H9 (cell line): ENCODE data around the gene MYCN. TPM values are rescaled to one million over a fixed set of nuclear protein-coding genes. Genes with fewer than 3 reads are reported as not detected.

ENCODE experiments used
- DNase-seq: peaks from one replicate; pipeline ENCODE4 v3.0.0-alpha.2; 2017
- H2AFZ ChIP-seq: one replicate; pipeline ENCODE4 v1.6.1; 2013; ENCODE audit warnings: mild to moderate bottlenecking, low read length, control low read depth, moderate library complexity
- H2AK5ac ChIP-seq: 2 replicates; pipeline ENCODE4 v1.6.1; 2013; ENCODE audit warnings: low read length, control low read depth, mixed read lengths; ENCODE audit not compliant: insufficient read length
- H2BK120ac ChIP-seq: one replicate; pipeline ENCODE4 v1.6.1; 2013; ENCODE audit warnings: low read depth, mild to moderate bottlenecking, low read length, control low read depth, inconsistent platforms; ENCODE audit not compliant: poor library complexity, severe bottlenecking
- H2BK12ac ChIP-seq: 2 replicates; pipeline ENCODE4 v1.6.1; 2013; ENCODE audit warnings: low read length, control low read depth, mixed read lengths, low read depth; ENCODE audit not compliant: insufficient read length
- H2BK15ac ChIP-seq: 2 replicates; pipeline ENCODE4 v1.6.1; 2013; ENCODE audit warnings: low read depth, low read length, control low read depth
- H2BK20ac ChIP-seq: one replicate; pipeline ENCODE4 v1.6.1; 2013; ENCODE audit warnings: low read depth, mild to moderate bottlenecking, low read length, control low read depth, inconsistent platforms; ENCODE audit not compliant: poor library complexity, severe bottlenecking
- H2BK5ac ChIP-seq: 2 replicates; pipeline ENCODE4 v1.6.1; 2013; ENCODE audit warnings: low read length, control low read depth, mixed read lengths; ENCODE audit not compliant: insufficient read length
- H3K14ac ChIP-seq: 2 replicates; pipeline ENCODE4 v1.6.1; 2013; ENCODE audit warnings: low read length, control low read depth; ENCODE audit not compliant: insufficient read depth
- H3K18ac ChIP-seq: 2 replicates; pipeline ENCODE4 v1.6.1; 2013; ENCODE audit warnings: low read depth, mild to moderate bottlenecking, mixed read lengths, low read length, control low read depth; ENCODE audit not compliant: insufficient read length
- H3K23ac ChIP-seq: 2 replicates; pipeline ENCODE4 v1.6.1; 2013; ENCODE audit warnings: low read length, control low read depth, mixed read lengths, low read depth; ENCODE audit not compliant: insufficient read length
- H3K23me2 ChIP-seq: 2 replicates; pipeline ENCODE4 v1.6.1; 2013; ENCODE audit warnings: low read depth, mild to moderate bottlenecking, mixed read lengths, low read length, control low read depth; ENCODE audit not compliant: insufficient read length, poor library complexity, severe bottlenecking
- H3K27ac ChIP-seq: 2 replicates; pipeline ENCODE4 v1.5.1; 2013; ENCODE audit warnings: low read length, control low read depth, mixed read lengths, low read depth; ENCODE audit not compliant: insufficient read length
- H3K27me3 ChIP-seq: 2 replicates; pipeline ENCODE4 v1.6.1; 2013; ENCODE audit warnings: low read length, control low read depth, inconsistent platforms; ENCODE audit not compliant: insufficient read depth
- H3K4ac ChIP-seq: 2 replicates; pipeline ENCODE4 v1.6.1; 2013; ENCODE audit warnings: low read depth, mild to moderate bottlenecking, control low read depth, inconsistent platforms, low read length, moderate library complexity
- H3K4me1 ChIP-seq: 2 replicates; pipeline ENCODE4 v1.6.1; 2013; ENCODE audit warnings: low read length, control low read depth, inconsistent platforms; ENCODE audit not compliant: insufficient read depth
- H3K4me2 ChIP-seq: 2 replicates; pipeline ENCODE4 v1.6.1; 2013; ENCODE audit warnings: low read length, control low read depth, mixed read lengths; ENCODE audit not compliant: insufficient read length, insufficient read depth
- H3K56ac ChIP-seq: 2 replicates; pipeline ENCODE4 v1.6.1; 2013; ENCODE audit warnings: low read depth, mild to moderate bottlenecking, mixed read lengths, low read length, control low read depth; ENCODE audit not compliant: insufficient read length
- H3K79me1 ChIP-seq: 2 replicates; pipeline ENCODE4 v1.6.1; 2013; ENCODE audit warnings: low read depth, mild to moderate bottlenecking, moderate library complexity, low read length, control low read depth, inconsistent platforms; ENCODE audit not compliant: insufficient read depth, poor library complexity, severe bottlenecking
- H3K79me2 ChIP-seq: 2 replicates; pipeline ENCODE4 v1.6.1; 2013; ENCODE audit warnings: low read length, control low read depth, inconsistent platforms; ENCODE audit not compliant: insufficient read depth
- H3K9ac ChIP-seq: 2 replicates; pipeline ENCODE4 v1.6.1; 2013; ENCODE audit warnings: low read length, control low read depth, mixed read lengths; ENCODE audit not compliant: insufficient read length; ENCODE audit errors: extremely low read depth
- H3K9me3 ChIP-seq: one replicate; pipeline ENCODE4 v1.6.1; 2013; ENCODE audit warnings: low read depth, low read length, inconsistent platforms; ENCODE audit not compliant: control insufficient read depth
- H3T11ph ChIP-seq: one replicate; pipeline ENCODE4 v1.6.1; 2013; ENCODE audit warnings: mild to moderate bottlenecking, low read length, control low read depth, inconsistent platforms
- H4K20me1 ChIP-seq: one replicate; pipeline ENCODE4 v1.6.1; 2013; ENCODE audit not compliant: control insufficient read depth, insufficient read length, insufficient read depth
- H4K5ac ChIP-seq: 2 replicates; pipeline ENCODE4 v1.6.1; 2013; ENCODE audit warnings: low read depth, mild to moderate bottlenecking, mixed read lengths, low read length, control low read depth; ENCODE audit not compliant: insufficient read length
- H4K8ac ChIP-seq: replicated peaks from 2 replicates; pipeline ENCODE4 v1.6.1; 2013; ENCODE audit warnings: low read length, control low read depth, mixed read lengths, low read depth; ENCODE audit not compliant: insufficient read length
- H4K91ac ChIP-seq: 2 replicates; pipeline ENCODE4 v1.6.1; 2013; ENCODE audit warnings: low read depth, mild to moderate bottlenecking, moderate library complexity, mixed read lengths, low read length, control low read depth; ENCODE audit not compliant: insufficient read length
- H3K27ac Mint-ChIP-seq, 3 experiments: 2 replicates in 2 of 3; 3 replicates in 1 of 3; pipeline ENCODE4 v1.8.0; 2020 to 2021; ENCODE audit warnings: mixed read lengths in 3 of 3, mild to moderate bottlenecking in 1 of 3, moderate library complexity in 1 of 3
- H3K27me3 Mint-ChIP-seq: 2 replicates; pipeline ENCODE4 v1.8.0; 2021; ENCODE audit warnings: low read depth, mild to moderate bottlenecking, moderate library complexity, mixed read lengths
- H3K36me3 Mint-ChIP-seq, 3 experiments: 2 replicates in 2 of 3; 3 replicates in 1 of 3; pipeline ENCODE4 v1.8.0; 2020 to 2021; ENCODE audit warnings: low read depth in 3 of 3, mixed read lengths in 3 of 3; ENCODE audit not compliant: insufficient read depth in 1 of 3
- H3K4me1 Mint-ChIP-seq, 2 experiments: 2 replicates each; pipeline ENCODE4 v1.8.0; 2020; ENCODE audit warnings: mixed read lengths in 2 of 2
- H3K4me3 Mint-ChIP-seq, 2 experiments: 2 replicates in 1 of 2; 3 replicates in 1 of 2; pipeline ENCODE4 v1.8.0; 2020 to 2021; ENCODE audit warnings: mild to moderate bottlenecking in 2 of 2, mixed read lengths in 2 of 2, moderate library complexity in 1 of 2
- H3K9me3 Mint-ChIP-seq, 2 experiments: 2 replicates in 1 of 2; 3 replicates in 1 of 2; pipeline ENCODE4 v1.8.0; 2020; ENCODE audit warnings: mild to moderate bottlenecking in 2 of 2, mixed read lengths in 2 of 2, moderate library complexity in 1 of 2
- WGBS: extraction: QIAGEN DNeasy Blood & Tissue Kit; methylation state at CpG from one replicate; pipeline ENCODE4 v1.1.7; 2013; ENCODE audit warnings: missing lambda C conversion rate, low lambda C conversion rate, mixed read lengths; ENCODE audit not compliant: insufficient read length; ENCODE audit errors: extremely low coverage; 5-methylcytosine and 5-hydroxymethylcytosine counted together
- total RNA-seq: library from RNA; stranded (reverse); gene quantifications from 2 replicates; pipeline ENCODE4 v1.2.1, GENCODE V29; 2021
- TF ChIP-seq, protein P1 (sequence below): fragments of 200-600 bp; sonication (generic); conservative IDR thresholded peaks from 3 replicates; pipeline ENCODE4 v1.8.0; 2021; ENCODE audit warnings: antibody characterized with exemption, mild to moderate bottlenecking

The MYCN gene
- total RNA-seq, 1 experiment from 2014 or later: 100.0 TPM

DNA sequence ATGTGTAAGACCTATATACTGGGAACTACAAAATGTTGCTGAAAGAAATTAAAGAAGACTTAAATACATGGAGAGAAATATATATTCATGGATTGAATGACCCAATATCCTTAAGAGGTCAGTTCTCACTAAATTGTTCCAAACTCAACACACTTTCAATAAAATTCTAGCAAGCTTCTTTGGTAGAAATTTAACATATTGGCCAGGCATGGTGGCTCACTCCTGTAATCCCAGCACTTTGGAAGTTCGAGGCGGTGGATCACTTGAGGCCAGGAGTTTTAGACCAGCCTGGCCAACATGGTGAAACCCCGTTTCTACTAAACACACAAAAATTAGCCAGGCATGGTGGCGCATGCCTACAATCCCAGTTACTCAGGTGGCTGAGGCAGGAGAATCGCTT lies 33.6 kb upstream of the MYCN start:
- H3K9me3 Mint-ChIP-seq: peaks cover 0 to 2% of the 10 kb centered on the region in 2 experiments; a peak in 1 of 5 replicates
- Histone ChIP-seq H3K56ac (no peak overlapping the region), H4K91ac (no peak overlapping the region), H2BK12ac (no peak overlapping the region), H3K23ac (no peak overlapping the region), H3K23me2 (no peaks in the 10 kb centered on the region), H3K4me2 (no peak overlapping the region), H3K18ac (no peak overlapping the region), H4K20me1 (no peaks in the 10 kb centered on the region), H2BK5ac (no peak overlapping the region), H4K8ac (no peak overlapping the region), H3K9me3 (no peaks in the 10 kb centered on the region), H2AFZ (no peak overlapping the region), H3K79me1 (no peaks in the 10 kb centered on the region), H3K27ac (no peak overlapping the region), H3K9ac (no peak overlapping the region), H4K5ac (no peak overlapping the region), H2BK15ac (no peak overlapping the region), H3T11ph (no peak overlapping the region), H3K4me1 (no peaks in the 10 kb centered on the region), H2BK20ac (no peak overlapping the region), H3K4ac (no peak overlapping the region), H3K27me3 (no peaks in the 10 kb centered on the region), H3K14ac (no peak overlapping the region), H2AK5ac (no peak overlapping the region), H3K79me2 (no peaks in the 10 kb centered on the region), H2BK120ac (no peak overlapping the region)
- no peaks in the 10 kb centered on the region for H3K36me3 Mint-ChIP-seq
- peaks cover 2 to 3% of the 10 kb centered on the region in 2 experiments; a peak in 1 of 4 replicates for H3K4me1 Mint-ChIP-seq
- no peak for DNase-seq
- WGBS: no CpG with 5 or more reads among the region's 5 CpGs
- H3K27me3 Mint-ChIP-seq: no peaks in the 10 kb centered on the region; the same call in 1 of the 2 replicates
- H3K27ac Mint-ChIP-seq: no peak overlapping the region
- H3K4me3 Mint-ChIP-seq: no peak overlapping the region
- TF ChIP-seq, protein P1, sequence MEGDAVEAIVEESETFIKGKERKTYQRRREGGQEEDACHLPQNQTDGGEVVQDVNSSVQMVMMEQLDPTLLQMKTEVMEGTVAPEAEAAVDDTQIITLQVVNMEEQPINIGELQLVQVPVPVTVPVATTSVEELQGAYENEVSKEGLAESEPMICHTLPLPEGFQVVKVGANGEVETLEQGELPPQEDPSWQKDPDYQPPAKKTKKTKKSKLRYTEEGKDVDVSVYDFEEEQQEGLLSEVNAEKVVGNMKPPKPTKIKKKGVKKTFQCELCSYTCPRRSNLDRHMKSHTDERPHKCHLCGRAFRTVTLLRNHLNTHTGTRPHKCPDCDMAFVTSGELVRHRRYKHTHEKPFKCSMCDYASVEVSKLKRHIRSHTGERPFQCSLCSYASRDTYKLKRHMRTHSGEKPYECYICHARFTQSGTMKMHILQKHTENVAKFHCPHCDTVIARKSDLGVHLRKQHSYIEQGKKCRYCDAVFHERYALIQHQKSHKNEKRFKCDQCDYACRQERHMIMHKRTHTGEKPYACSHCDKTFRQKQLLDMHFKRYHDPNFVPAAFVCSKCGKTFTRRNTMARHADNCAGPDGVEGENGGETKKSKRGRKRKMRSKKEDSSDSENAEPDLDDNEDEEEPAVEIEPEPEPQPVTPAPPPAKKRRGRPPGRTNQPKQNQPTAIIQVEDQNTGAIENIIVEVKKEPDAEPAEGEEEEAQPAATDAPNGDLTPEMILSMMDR: no peak
